Activated T-helper 1 cell treated with Interleukin-2 at 50 U/mL for 16 hours (primary cell): ENCODE results near the gene NKPD1.

ENCODE experiments used
- DNase-seq: peaks from one replicate; pipeline ENCODE4 v3.0.0-alpha.2; 2020; ENCODE audit warnings: low read depth

The NKPD1 gene

GRCh38 chr19:45154064-45154827 is 6.5 kb downstream of the NKPD1 start:
- no peak for DNase-seq

GRCh38 chr19:45153339-45154063 is 7.3 kb downstream of the NKPD1 start:
- peak; percentile 13 for DNase-seq

- DNase-seq = peak; percentile 25
These were observed 8.1 kb downstream of the NKPD1 start for GRCh38 chr19:45152504-45153338.

GRCh38 chr19:45151821-45152503 is 8.8 kb downstream of the NKPD1 start:
- no peak for DNase-seq

DNA sequence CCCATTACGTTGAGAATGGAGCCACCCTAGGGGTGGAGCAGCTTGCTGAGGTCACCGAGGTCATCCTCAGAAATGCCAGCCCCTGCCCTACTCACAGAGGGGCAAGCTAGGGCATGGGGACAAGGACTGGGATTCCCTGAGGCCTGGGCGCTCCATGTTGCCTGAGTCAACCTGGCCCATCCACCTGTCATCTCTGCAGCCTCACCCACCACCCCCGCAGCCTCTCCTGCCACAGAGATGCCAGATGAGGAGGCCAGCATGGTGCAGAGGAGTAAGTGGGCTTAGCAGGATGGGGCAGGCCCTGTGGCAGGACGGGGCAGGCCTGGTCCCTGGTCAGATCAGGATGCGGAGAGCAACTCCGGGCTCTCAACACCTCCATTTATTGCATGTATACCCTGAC is 9.5 kb downstream of the NKPD1 start:
- no peak for DNase-seq

GRCh38 chr19:45150751-45151281 is 10.0 kb downstream of the NKPD1 start:
- DNase-seq = no peak

GRCh38 chr19:45150180-45150579 is 10.6 kb downstream of the NKPD1 start:
- no peak for DNase-seq

DNA sequence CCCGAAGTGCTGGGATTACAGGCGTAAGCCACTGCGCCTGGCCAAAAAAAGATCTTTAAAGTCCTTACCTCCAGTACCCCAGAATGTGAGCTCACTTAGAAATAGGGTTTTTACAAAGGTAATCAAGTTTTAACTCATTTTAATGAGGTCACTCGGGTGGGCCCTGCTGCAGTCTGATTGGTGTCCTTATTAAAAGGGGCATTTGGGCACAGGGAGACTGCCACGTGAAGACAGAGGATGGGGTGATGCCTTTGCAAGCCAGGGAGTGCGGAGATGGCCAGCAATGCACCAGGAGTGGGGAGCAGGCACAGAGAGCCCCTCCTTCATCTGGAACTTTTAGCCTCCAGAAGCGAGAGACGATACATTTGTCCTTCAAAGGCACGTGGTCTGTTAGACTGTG is 11.7 kb downstream of the NKPD1 start:
- no peak for DNase-seq

DNA sequence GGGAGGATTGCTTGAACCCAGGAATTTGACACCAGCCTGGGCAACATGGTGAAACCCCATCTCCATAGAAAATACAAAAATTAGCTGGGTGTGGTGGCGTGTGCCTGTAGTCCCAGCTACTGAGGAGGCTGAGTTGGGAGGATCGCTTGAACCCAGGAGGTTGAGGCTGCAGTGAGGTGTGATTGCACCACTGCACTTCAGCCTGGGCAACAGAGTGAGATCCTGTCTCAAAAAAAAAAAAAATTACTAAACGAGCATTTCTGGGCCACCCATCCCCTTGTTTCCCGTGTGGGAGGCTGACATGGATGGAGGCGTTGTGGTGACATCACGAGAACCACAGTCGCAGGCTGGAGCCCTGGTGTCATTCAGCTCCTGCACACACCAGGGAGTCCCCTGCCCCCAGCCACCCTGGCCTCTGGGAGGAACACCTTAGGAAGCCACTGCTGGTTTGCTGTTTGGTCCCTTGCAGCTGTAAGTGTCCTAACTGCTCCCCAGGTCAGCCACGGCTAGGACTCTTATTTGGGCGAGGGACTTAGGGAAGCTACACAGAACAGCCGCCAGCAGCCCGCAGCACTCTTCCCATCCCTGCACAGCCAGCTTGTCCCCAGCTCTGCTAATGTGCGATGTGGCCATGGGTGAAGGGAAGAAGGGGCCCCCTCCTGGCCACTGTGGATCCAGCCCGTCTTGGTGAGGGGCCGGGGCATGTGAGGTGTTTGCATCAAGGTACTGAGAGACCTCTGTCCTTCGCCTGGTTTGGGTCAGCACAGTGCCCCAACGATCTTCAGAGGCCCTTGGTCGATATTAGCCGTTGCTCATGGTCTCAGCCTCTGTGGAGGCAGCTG is 12.7 kb downstream of the NKPD1 start:
- no peak for DNase-seq

GRCh38 chr19:45146741-45147205 is 14.0 kb downstream of the NKPD1 start:
- no peak for DNase-seq

DNA sequence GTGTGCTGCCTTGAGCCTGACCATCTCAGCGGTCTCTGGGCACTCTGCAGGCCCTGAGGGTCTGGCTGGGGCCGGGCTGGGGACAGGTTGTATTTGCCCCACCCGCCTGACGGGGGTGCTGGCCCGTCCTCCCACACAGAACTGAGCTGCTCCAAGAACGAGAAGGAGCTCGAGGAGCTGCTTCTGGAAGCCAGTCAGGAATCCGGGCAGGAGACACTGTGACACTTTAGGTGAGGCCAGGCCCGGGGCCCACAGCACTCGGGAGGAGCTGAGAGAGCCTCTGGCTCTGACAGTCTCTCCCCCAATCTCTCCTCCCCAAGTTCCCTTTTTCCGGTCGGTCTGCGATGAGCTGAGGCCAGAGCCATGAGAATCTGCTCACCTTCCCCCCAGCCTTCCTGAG is 14.5 kb downstream of the NKPD1 start:
- DNase-seq = no peak

DNA sequence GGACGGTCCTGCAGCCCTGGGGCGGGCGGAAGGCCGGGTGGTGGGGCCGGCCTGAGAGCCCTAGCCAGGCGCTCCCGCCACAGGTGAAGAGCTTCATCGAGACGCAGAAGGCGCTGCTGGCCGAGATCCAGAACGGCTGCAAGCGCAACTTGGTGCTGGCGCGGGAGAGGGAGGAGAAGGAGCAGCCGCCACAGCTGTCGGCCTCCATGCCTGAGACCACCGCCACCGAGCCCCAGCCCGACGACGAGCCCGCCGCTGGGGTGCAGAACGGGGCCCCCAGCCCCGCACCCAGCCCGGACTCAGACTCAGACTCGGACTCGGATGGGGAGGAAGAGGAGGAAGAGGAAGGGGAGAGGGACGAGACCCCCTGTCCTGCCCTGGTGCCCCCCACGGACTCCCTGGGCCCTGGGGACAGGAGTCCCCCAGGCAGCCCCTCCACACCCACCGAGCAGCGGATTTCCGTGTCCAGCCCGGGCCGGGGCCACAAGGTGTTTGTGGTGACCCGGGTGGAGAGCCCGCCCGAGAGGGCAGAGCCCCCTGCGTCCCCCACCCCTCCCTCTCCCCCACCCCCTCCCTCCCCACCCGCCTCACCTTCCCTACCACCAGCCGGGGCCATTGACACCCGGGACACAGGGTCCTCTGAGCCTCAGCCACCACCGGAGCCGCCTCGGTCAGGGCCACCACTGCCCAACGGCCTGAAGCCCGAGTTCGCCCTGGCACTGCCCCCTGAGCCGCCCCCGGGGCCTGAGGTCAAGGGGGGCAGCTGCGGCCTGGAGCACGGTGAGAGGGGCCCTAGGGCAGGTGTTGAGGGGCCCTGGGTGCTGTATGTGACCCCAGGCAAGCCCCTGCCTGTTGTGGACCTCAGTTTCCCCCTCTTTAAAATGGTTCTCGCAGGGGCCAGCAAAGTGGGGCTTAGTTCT is 15.3 kb downstream of the NKPD1 start:
- DNase-seq = no peak

- DNase-seq = no peak
These were observed 16.1 kb downstream of the NKPD1 start for GRCh38 chr19:45144431-45145269.

DNA sequence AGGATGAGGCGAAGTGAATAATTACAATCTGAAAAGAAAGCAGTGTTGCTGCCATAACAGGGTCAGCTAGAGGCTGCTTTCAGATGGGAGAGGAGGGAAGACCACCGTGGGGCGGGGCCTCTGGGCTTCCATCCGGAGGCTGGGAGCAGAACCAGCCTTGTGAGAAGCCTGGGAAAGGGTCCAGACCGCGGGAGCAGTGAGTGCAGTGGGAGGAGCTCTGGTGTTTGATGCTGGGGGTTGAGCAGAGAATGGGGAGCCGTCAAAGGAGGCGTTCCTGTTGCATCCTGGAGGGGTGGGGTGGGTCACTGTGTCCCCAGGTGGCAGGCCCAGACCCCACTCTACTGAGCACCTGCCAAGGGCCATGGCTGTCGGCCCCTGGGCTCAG is 18.1 kb downstream of the NKPD1 start:
- no peak for DNase-seq

- no peak for DNase-seq
These were observed 18.6 kb downstream of the NKPD1 start for GRCh38 chr19:45142016-45142725.

DNA sequence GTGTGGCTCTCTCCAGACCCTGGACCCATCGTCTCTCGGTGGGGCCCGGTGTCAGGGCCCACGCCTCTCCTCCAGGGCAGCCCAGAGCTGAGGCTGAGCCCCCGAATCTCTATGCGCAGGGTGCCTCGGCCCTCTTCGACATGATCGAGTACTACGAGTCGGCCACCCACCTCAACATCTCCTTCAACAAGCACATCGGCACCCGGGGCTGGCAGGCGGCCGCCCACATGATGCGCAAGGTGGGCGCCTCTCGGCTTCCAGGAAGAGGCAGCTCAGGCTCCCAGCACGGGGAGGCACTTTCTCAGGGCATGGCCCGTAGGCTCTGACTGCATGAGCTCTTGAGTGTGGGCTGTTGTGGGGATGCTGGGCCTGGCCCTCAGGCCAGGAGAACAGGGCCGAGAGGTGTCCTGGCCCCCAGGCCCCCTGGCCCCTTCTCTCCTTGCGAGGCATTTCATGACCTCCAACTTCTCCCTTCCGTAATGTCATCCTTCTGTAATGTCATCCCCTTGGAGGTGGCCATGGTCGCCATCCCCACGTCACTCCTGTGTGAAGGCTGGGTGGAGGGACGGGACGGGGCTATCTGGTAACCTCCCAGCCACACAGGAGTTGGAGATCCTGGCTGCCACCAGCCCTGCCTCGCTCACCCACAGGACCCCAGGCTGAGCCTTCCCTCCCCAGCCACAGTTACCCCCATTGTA is 19.4 kb downstream of the NKPD1 start:
- no peak for DNase-seq

GRCh38 chr19:45140533-45140932 is 20.2 kb downstream of the NKPD1 start:
- no peak for DNase-seq

DNA sequence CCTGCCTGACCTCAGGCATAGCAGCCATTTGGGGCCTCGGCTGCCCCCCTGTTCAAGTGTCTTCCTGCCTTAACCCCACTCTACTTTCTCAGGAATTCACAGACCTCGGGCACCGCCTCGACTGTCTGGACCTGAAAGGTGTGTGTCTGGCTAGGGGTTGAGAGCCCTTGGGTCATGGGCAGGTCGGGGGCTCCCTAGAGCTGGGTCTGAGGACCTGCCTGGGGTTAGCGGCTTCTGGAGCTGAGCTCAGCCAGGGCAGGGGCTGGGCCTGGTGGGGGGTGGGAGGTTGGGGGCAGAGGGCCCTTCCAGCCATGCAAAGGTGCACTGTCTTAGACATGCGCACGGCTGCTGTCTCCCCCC is 20.7 kb downstream of the NKPD1 start:
- no peak for DNase-seq
